IMR-90 (cell line): ENCODE data around the gene NAV1. TPM values are rescaled to one million over a fixed set of nuclear protein-coding genes. Genes with fewer than 3 reads are reported as not detected.

Experiments used
- ATAC-seq: fragments of 200-7000 bp; cut with Tn5 transposase; 2 replicates; pipeline ENCODE4 v1.9.1; 2020; ENCODE audit warnings: low read depth, mild to moderate bottlenecking, moderate library complexity
- BruUV-seq: library from RNA; stranded (reverse); fragments of 400-500 nt; replicated peaks from 2 replicates; lab custom pipeline; 2021; lab: Mats Ljungman, UMichigan
- CTCF ChIA-PET: fragments of 300-600 bp; formaldehyde crosslinking; extraction: SDS; loops from one replicate; lab custom pipeline; 2021; ENCODE audit warnings: antibody characterized with exemption; lab: Yijun Ruan, JAX
- POLR2A ChIA-PET: fragments of 300-600 bp; sonication (Branson Sonifier 250); formaldehyde crosslinking; loops from one replicate; lab custom pipeline; 2022; ENCODE audit warnings: antibody characterized with exemption; ENCODE audit not compliant: unreplicated experiment; lab: Charles Lee
- DNase-seq: peaks from one replicate; pipeline ENCODE4 v3.0.0; 2013
- H2AFZ ChIP-seq: replicated peaks from 2 replicates; pipeline ENCODE3; 2013; ENCODE audit warnings: low read length, mild to moderate bottlenecking; ENCODE audit not compliant: poor library complexity
- H2AK5ac ChIP-seq: 2 replicates; pipeline ENCODE4 v1.6.1; 2013; ENCODE audit warnings: low read depth, low read length, inconsistent platforms
- H2AK9ac ChIP-seq: replicated peaks from 2 replicates; pipeline ENCODE3; 2013; ENCODE audit warnings: mild to moderate bottlenecking, low read depth, low read length, moderate library complexity; ENCODE audit not compliant: poor library complexity
- H2BK120ac ChIP-seq: 2 replicates; pipeline ENCODE4 v1.6.1; 2013; ENCODE audit warnings: low read depth, low read length, inconsistent platforms
- H2BK15ac ChIP-seq: 3 replicates; pipeline ENCODE4 v1.6.1; 2013; ENCODE audit warnings: low read depth, low read length, inconsistent platforms
- H2BK20ac ChIP-seq: 2 replicates; pipeline ENCODE4 v1.6.1; 2013; ENCODE audit warnings: low read depth, mild to moderate bottlenecking, inconsistent platforms, low read length, moderate library complexity
- H2BK5ac ChIP-seq: 2 replicates; pipeline ENCODE4 v1.6.1; 2013; ENCODE audit warnings: mild to moderate bottlenecking, low read depth, low read length, inconsistent platforms; ENCODE audit not compliant: poor library complexity, severe bottlenecking
- H3K14ac ChIP-seq: replicated peaks from 2 replicates; pipeline ENCODE4 v1.6.1; 2013; ENCODE audit warnings: low read depth, low read length, inconsistent platforms
- H3K18ac ChIP-seq: 2 replicates; pipeline ENCODE4 v1.6.1; 2013; ENCODE audit warnings: low read depth, low read length, control low read depth
- H3K23ac ChIP-seq: 2 replicates; pipeline ENCODE4 v1.6.1; 2013; ENCODE audit warnings: low read depth, low read length, inconsistent platforms
- H3K27ac ChIP-seq: 2 replicates; pipeline ENCODE4 v1.5.1; 2013; ENCODE audit warnings: mild to moderate bottlenecking, control low read depth, low read length; ENCODE audit not compliant: insufficient read depth
- H3K27me3 ChIP-seq: 2 replicates; pipeline ENCODE4 v1.6.1; 2013; ENCODE audit warnings: low read length; ENCODE audit not compliant: control insufficient read depth, insufficient read depth
- H3K36me3 ChIP-seq: 2 replicates; pipeline ENCODE4 v1.6.1; 2013; ENCODE audit warnings: low read length, mixed read lengths; ENCODE audit not compliant: control insufficient read depth, insufficient read depth
- H3K4ac ChIP-seq: 2 replicates; pipeline ENCODE4 v1.6.1; 2013; ENCODE audit warnings: low read depth, low read length, inconsistent platforms
- H3K4me1 ChIP-seq: 2 replicates; pipeline ENCODE4 v1.6.1; 2013; ENCODE audit warnings: low read length, mixed read lengths; ENCODE audit not compliant: control insufficient read depth, insufficient read depth
- H3K4me2 ChIP-seq: 2 replicates; pipeline ENCODE4 v1.6.1; 2013; ENCODE audit warnings: low read depth, mild to moderate bottlenecking, control low read depth, low read length, moderate library complexity
- H3K4me3 ChIP-seq: 2 replicates; pipeline ENCODE4 v1.5.1; 2013; ENCODE audit warnings: low read depth, mild to moderate bottlenecking, control low read depth, low read length, moderate library complexity; ENCODE audit not compliant: insufficient read depth
- H3K56ac ChIP-seq: 2 replicates; pipeline ENCODE4 v1.6.1; 2013; ENCODE audit warnings: low read length, inconsistent platforms; ENCODE audit not compliant: insufficient read depth; ENCODE audit errors: extremely low read depth
- H3K79me1 ChIP-seq, 2 experiments: 2 replicates each; pipeline ENCODE4 v1.6.1; 2013; ENCODE audit warnings: low read length in 2 of 2, inconsistent platforms in 1 of 2, low read depth in 1 of 2
- H3K9ac ChIP-seq: 2 replicates; pipeline ENCODE4 v1.6.1; 2013; ENCODE audit warnings: low read depth, low read length, control low read depth
- H3K9me1 ChIP-seq: 2 replicates; pipeline ENCODE4 v1.6.1; 2013; ENCODE audit warnings: low read length, inconsistent platforms; ENCODE audit not compliant: insufficient read depth
- H3K9me3 ChIP-seq: 2 replicates; pipeline ENCODE4 v1.6.1; 2013; ENCODE audit warnings: low read length; ENCODE audit not compliant: control insufficient read depth, insufficient read depth
- H4K20me1 ChIP-seq: 2 replicates; pipeline ENCODE4 v1.6.1; 2013; ENCODE audit warnings: low read length, inconsistent platforms; ENCODE audit not compliant: insufficient read depth
- H4K5ac ChIP-seq: 2 replicates; pipeline ENCODE4 v1.6.1; 2013; ENCODE audit warnings: mild to moderate bottlenecking, low read depth, low read length, control low read depth
- H4K8ac ChIP-seq, 2 experiments: 2 replicates each; pipeline ENCODE4 v1.6.1; 2013; ENCODE audit warnings: low read depth in 2 of 2, low read length in 2 of 2, control low read depth in 1 of 2, inconsistent platforms in 1 of 2
- H4K91ac ChIP-seq: 2 replicates; pipeline ENCODE4 v1.6.1; 2013; ENCODE audit warnings: low read depth, low read length, inconsistent platforms; ENCODE audit not compliant: insufficient read depth
- BHLHE40 ChIP-seq: fragments of 150-350 bp; IDR thresholded peaks from 2 replicates; pipeline ENCODE4 v1.6.1; 2016; ENCODE audit warnings: mild to moderate bottlenecking, low read depth, low read length
- CHD1 ChIP-seq: IDR thresholded peaks from 2 replicates; pipeline ENCODE4 v1.6.1; 2012; ENCODE audit warnings: low read depth, low read length, improper control_type of control experiment
- MAFK ChIP-seq: IDR thresholded peaks from 2 replicates; pipeline ENCODE4 v1.6.1; 2012; ENCODE audit warnings: low read depth, low read length, improper control_type of control experiment
- MXI1 ChIP-seq: IDR thresholded peaks from 2 replicates; pipeline ENCODE4 v1.6.1; 2012; ENCODE audit warnings: low read depth, mild to moderate bottlenecking, low read length, moderate library complexity, borderline replicate concordance
- NFE2L2 ChIP-seq: fragments of 150-350 bp; IDR thresholded peaks from 2 replicates; pipeline ENCODE4 v1.6.1; 2016; ENCODE audit warnings: low read depth, mild to moderate bottlenecking, low read length
- RFX5 ChIP-seq: IDR thresholded peaks from 2 replicates; pipeline ENCODE4 v1.8.0; 2012; ENCODE audit warnings: low read depth, mild to moderate bottlenecking, low read length, moderate library complexity
- SMC3 ChIP-seq: fragments of 150-350 bp; IDR thresholded peaks from 2 replicates; pipeline ENCODE4 v1.6.1; 2016; ENCODE audit warnings: low read depth, mild to moderate bottlenecking, antibody characterized with exemption, low read length, moderate library complexity
- USF2 ChIP-seq: fragments of 150-350 bp; IDR thresholded peaks from 2 replicates; pipeline ENCODE4 v1.6.1; 2017; ENCODE audit warnings: mild to moderate bottlenecking, antibody characterized with exemption, low read length, low read depth
- WGBS, 2 experiments: methylation state at CpG; one replicate each; pipeline versions ENCODE4 v1.1.5 to v1.1.7; 2013; ENCODE audit warnings: missing lambda C conversion rate in 2 of 2; ENCODE audit not compliant: insufficient read length in 1 of 2; ENCODE audit errors: extremely low coverage in 2 of 2; 5-methylcytosine and 5-hydroxymethylcytosine counted together
- dilution Hi-C: fragments of 300-500 bp; cut with HindIII; formaldehyde crosslinking; loops from one replicate; pipeline ENCODE4 v1.14.3; 2018; ENCODE audit warnings: low sequenced_read_pairs; ENCODE audit not compliant: unreplicated experiment
- in situ Hi-C: fragments of 300-500 bp; cut with MboI; formaldehyde crosslinking; loops from 3 replicates; pipeline ENCODE4 v1.14.3; 2019; ENCODE audit warnings: low sequenced_read_pairs, inconsistent platforms, mixed read lengths
- intact Hi-C: fragments of 100-400 bp; cut with micrococcal nuclease; formaldehyde crosslinking; loops from 2 replicates; pipeline ENCODE4 v1.10.0; 2022
- polyA plus RNA-seq, 3 experiments: library from polyadenylated mRNA; depleted of rRNA; stranded (reverse); fragments of >200 nt; gene quantifications; 2 replicates each; pipeline ENCODE4 v1.2.3, GENCODE V29; 2012; ENCODE audit warnings: low replicate concordance in 1 of 3
- total RNA-seq: library from RNA; depleted of rRNA; stranded (reverse); fragments of >200 nt; gene quantifications from 2 replicates; pipeline ENCODE4 v1.2.3, GENCODE V29; 2012
- TF ChIP-seq, protein P1 (sequence below): conservative IDR thresholded peaks from 2 replicates; pipeline ENCODE4 v1.5.1; 2012; ENCODE audit warnings: mild to moderate bottlenecking, low read depth, low read length, improper control_type of control experiment

NAV1 gene
- total and polyA plus RNA-seq, 2 of the 4 experiments (the other 2 are of a cell fraction), result 14.0 to 23.1 TPM

GRCh38 chr1:201553496-201554189, 14.7 kb downstream of the NAV1 start:
- Histone ChIP-seq H3K9me1 (peaks cover 34% of the 10 kb centered on the region), H4K5ac (peak overlapping the region; percentile 66), H3K9me3 (no peaks in the 10 kb centered on the region), H2AK9ac (peak overlapping the region; percentile 8), H4K91ac (peak overlapping the region; percentile 83), H3K14ac (peak overlapping the region; percentile 87), H3K9ac (peak overlapping the region; percentile 57; the same call in 1 of the 2 replicates), H2AFZ (no peak overlapping the region), H2BK5ac (peak overlapping the region; percentile 82), H3K27me3 (no peaks in the 10 kb centered on the region), H3K56ac (peak overlapping the region; percentile 54; the same call in 1 of the 2 replicates), H4K20me1 (no peaks in the 10 kb centered on the region), H3K4ac (peak overlapping the region; percentile 82), H2AK5ac (peak overlapping the region; percentile 84), H3K79me1 (peaks cover 23 to 86% of the 10 kb centered on the region in 2 experiments), H3K4me1 (peaks cover 41% of the 10 kb centered on the region), H3K4me2 (peak overlapping the region; percentile 38), H4K8ac (peak overlapping the region; percentile 41 to 91; a peak in 3 of 4 replicates), H3K23ac (peak overlapping the region; percentile 84), H3K18ac (peak overlapping the region; percentile 51), H2BK120ac (peak overlapping the region; percentile 91), H3K4me3 (no peak overlapping the region), H2BK20ac (peak overlapping the region; percentile 86), H3K27ac (peak overlapping the region; percentile 88), H2BK15ac (peak overlapping the region; percentile 79), H3K36me3 (0 out of 2 replicates have a peak, but pooled peaks cover 2% of the 10 kb centered on the region)
- ChIA-PET POLR2A (no interaction called here), CTCF (interaction anchor here (0.7 to 0.9 kb wide), 2 partner anchors 9 to 194 kb away, joined by 3 read pairs; no protein-coding TSS in a partner anchor)
- ATAC-seq, result peak; percentile 50
- intact Hi-C loops, result no loop called here
- peak; percentile 81 for DNase-seq
- no TSS peak for BruUV-seq
- in situ Hi-C loops, result no loop called here
- TF ChIP-seq MAFK (peak; percentile 39; the same call in 1 of the 2 replicates), SMC3 (no peak), NFE2L2 (no peak), MXI1 (no peak), USF2 (no peak), BHLHE40 (no peak), CHD1 (no peak), RFX5 (no peak)
- TF ChIP-seq, protein P1, sequence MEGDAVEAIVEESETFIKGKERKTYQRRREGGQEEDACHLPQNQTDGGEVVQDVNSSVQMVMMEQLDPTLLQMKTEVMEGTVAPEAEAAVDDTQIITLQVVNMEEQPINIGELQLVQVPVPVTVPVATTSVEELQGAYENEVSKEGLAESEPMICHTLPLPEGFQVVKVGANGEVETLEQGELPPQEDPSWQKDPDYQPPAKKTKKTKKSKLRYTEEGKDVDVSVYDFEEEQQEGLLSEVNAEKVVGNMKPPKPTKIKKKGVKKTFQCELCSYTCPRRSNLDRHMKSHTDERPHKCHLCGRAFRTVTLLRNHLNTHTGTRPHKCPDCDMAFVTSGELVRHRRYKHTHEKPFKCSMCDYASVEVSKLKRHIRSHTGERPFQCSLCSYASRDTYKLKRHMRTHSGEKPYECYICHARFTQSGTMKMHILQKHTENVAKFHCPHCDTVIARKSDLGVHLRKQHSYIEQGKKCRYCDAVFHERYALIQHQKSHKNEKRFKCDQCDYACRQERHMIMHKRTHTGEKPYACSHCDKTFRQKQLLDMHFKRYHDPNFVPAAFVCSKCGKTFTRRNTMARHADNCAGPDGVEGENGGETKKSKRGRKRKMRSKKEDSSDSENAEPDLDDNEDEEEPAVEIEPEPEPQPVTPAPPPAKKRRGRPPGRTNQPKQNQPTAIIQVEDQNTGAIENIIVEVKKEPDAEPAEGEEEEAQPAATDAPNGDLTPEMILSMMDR, result no peak
- dilution Hi-C loops, result no loop called here
- no CpG with 5 or more reads among the region's 8 CpGs for WGBS, 2 experiments
